Panc1 (cell line): ENCODE data around the gene IER5L. TPM values are rescaled to one million over a fixed set of nuclear protein-coding genes. Genes with fewer than 3 reads are reported as not detected.

ENCODE experiments used
- ATAC-seq: fragments of 200-7000 bp; cut with Tn5 transposase; 2 replicates; pipeline ENCODE4 v1.9.1; 2020; ENCODE audit warnings: mild to moderate bottlenecking, moderate library complexity
- BruUV-seq: library from RNA; stranded (reverse); fragments of 400-500 nt; replicated peaks from 2 replicates; lab custom pipeline; 2021; lab: Mats Ljungman, UMichigan
- CTCF ChIA-PET: fragments of 300-600 bp; sonication (Branson Sonifier 250); formaldehyde crosslinking; loops from one replicate; lab custom pipeline; 2022; ENCODE audit warnings: antibody characterized with exemption; lab: Charles Lee
- POLR2A ChIA-PET: fragments of 300-600 bp; sonication (Branson Sonifier 250); formaldehyde crosslinking; loops from one replicate; lab custom pipeline; 2022; ENCODE audit warnings: antibody characterized with exemption; lab: Charles Lee
- DNase-seq: peaks from one replicate; pipeline ENCODE4 v3.0.0-alpha.2; 2010; ENCODE audit warnings: low read depth, low spot score
- H3K27ac ChIP-seq: 2 replicates; pipeline ENCODE4 v1.5.1; 2011; ENCODE audit warnings: mild to moderate bottlenecking, low read length, inconsistent platforms
- H3K27me3 ChIP-seq: fragments of 200-500 bp; sonication (Bioruptor generic); 2 replicates; pipeline ENCODE4 v1.6.0; 2014; ENCODE audit warnings: low read length, inconsistent platforms; ENCODE audit not compliant: control insufficient read depth, insufficient read depth
- H3K36me3 ChIP-seq: fragments of 200-500 bp; sonication (Bioruptor generic); 2 replicates; pipeline ENCODE4 v1.5.1; 2014; ENCODE audit warnings: inconsistent platforms, mild to moderate bottlenecking, low read length, moderate library complexity; ENCODE audit not compliant: control insufficient read depth, insufficient read depth
- H3K4me1 ChIP-seq: 2 replicates; pipeline ENCODE4 v1.5.1; 2011; ENCODE audit warnings: inconsistent platforms, mild to moderate bottlenecking, low read length, moderate library complexity; ENCODE audit not compliant: control insufficient read depth, insufficient read depth
- H3K4me3 ChIP-seq, 2 experiments: 2 replicates each; pipeline ENCODE4 v1.5.1; 2011 to 2012; ENCODE audit warnings: low read depth in 2 of 2, low read length in 2 of 2, mild to moderate bottlenecking in 2 of 2, inconsistent platforms in 1 of 2, moderate library complexity in 1 of 2
- H3K9me3 ChIP-seq: fragments of 200-500 bp; sonication (Bioruptor generic); 2 replicates; pipeline ENCODE4 v1.5.1; 2014; ENCODE audit warnings: low read depth, mild to moderate bottlenecking, inconsistent platforms, low read length, moderate library complexity; ENCODE audit not compliant: control insufficient read depth, insufficient read depth
- CTCF ChIP-seq: fragments of 450-650 bp; IDR thresholded peaks from 2 replicates; pipeline ENCODE4 v1.5.1; 2017; ENCODE audit warnings: mild to moderate bottlenecking
- POLR2AphosphoS5 ChIP-seq: IDR thresholded peaks from 2 replicates; pipeline ENCODE4 v1.6.1; 2012; ENCODE audit warnings: mild to moderate bottlenecking, low read depth, low read length, moderate library complexity
- SIN3A ChIP-seq: IDR thresholded peaks from 2 replicates; pipeline ENCODE4 v1.6.1; 2012; ENCODE audit warnings: low read depth, mild to moderate bottlenecking, low read length, moderate library complexity, borderline replicate concordance; ENCODE audit not compliant: insufficient read depth
- TCF7L2 ChIP-seq: IDR thresholded peaks from 2 replicates; pipeline ENCODE4 v1.6.1; 2011; ENCODE audit warnings: mild to moderate bottlenecking, low read depth, low read length, inconsistent platforms
- in situ Hi-C: cut with HindIII; loops from 2 replicates; pipeline ENCODE4 v1.10.0; 2016; ENCODE audit warnings: low sequenced_read_pairs, low pct_unique_long_range_greater_than_20kb
- intact Hi-C: fragments of 100-400 bp; cut with micrococcal nuclease; formaldehyde crosslinking; loops from one replicate; pipeline ENCODE4 v1.10.0; 2022; ENCODE audit not compliant: unreplicated experiment
- total RNA-seq: library from RNA; stranded (reverse); gene quantifications from one replicate; pipeline ENCODE4 v1.2.1, GENCODE V29; 2021; ENCODE audit not compliant: unreplicated experiment
- TF ChIP-seq, protein P1 (sequence below), 2 experiments: IDR thresholded peaks; 2 replicates each; pipeline ENCODE4 v1.6.1; 2011 to 2012; ENCODE audit warnings: low read depth in 2 of 2, control low read depth in 1 of 2, low read length in 1 of 2, mild to moderate bottlenecking in 1 of 2, moderate library complexity in 1 of 2; ENCODE audit not compliant: insufficient read depth in 1 of 2

The IER5L gene
- total RNA-seq, 1 experiment from 2014 or later = 44.6 TPM

DNA sequence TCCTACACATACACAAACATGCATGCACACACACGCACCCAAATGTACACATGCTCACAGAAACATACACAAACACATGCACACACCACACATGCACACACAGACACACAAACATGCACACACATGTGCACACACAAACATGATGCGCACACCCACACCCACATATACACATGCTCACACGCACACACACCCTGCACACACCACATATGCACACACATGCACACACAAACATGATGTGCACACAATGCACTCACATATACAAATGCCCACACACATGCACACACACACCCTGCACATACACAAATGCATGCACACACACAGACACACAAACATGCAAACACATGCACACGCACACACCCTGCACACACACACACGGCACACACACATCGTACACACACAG, 7.3 kb upstream of the IER5L start:
- H3K27ac ChIP-seq = no peak overlapping the region
- H3K4me1 ChIP-seq = 0 out of 2 replicates have a peak, but pooled peaks cover 6% of the 10 kb centered on the region
- no peak for DNase-seq
- TF ChIP-seq CTCF = no peak
- TF ChIP-seq, protein P1, sequence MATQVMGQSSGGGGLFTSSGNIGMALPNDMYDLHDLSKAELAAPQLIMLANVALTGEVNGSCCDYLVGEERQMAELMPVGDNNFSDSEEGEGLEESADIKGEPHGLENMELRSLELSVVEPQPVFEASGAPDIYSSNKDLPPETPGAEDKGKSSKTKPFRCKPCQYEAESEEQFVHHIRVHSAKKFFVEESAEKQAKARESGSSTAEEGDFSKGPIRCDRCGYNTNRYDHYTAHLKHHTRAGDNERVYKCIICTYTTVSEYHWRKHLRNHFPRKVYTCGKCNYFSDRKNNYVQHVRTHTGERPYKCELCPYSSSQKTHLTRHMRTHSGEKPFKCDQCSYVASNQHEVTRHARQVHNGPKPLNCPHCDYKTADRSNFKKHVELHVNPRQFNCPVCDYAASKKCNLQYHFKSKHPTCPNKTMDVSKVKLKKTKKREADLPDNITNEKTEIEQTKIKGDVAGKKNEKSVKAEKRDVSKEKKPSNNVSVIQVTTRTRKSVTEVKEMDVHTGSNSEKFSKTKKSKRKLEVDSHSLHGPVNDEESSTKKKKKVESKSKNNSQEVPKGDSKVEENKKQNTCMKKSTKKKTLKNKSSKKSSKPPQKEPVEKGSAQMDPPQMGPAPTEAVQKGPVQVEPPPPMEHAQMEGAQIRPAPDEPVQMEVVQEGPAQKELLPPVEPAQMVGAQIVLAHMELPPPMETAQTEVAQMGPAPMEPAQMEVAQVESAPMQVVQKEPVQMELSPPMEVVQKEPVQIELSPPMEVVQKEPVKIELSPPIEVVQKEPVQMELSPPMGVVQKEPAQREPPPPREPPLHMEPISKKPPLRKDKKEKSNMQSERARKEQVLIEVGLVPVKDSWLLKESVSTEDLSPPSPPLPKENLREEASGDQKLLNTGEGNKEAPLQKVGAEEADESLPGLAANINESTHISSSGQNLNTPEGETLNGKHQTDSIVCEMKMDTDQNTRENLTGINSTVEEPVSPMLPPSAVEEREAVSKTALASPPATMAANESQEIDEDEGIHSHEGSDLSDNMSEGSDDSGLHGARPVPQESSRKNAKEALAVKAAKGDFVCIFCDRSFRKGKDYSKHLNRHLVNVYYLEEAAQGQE (IDR thresholded peaks at IDR 0.05; ENCODE audit: insufficient read depth in 1 of 2, low read depth in 2 of 2, low read length in 1 of 2) = no peak
- no peak for TF ChIP-seq SIN3A
- TF ChIP-seq TCF7L2 = no peak
- no peak for TF ChIP-seq POLR2AphosphoS5
- H3K36me3 ChIP-seq = no peaks in the 10 kb centered on the region
- ChIA-PET POLR2A (no interaction called here), CTCF (interaction anchor here (1.2 kb wide), 1 partner anchor 11 kb away, joined by 3 read pairs; no protein-coding TSS in a partner anchor)
- no peak overlapping the region for H3K4me3 ChIP-seq
- in situ Hi-C loops = no loop called here
- ATAC-seq = no peak
- H3K9me3 ChIP-seq = no peaks in the 10 kb centered on the region
- intact Hi-C loops = no loop called here
- BruUV-seq = no TSS peak
- H3K27me3 ChIP-seq = no peaks in the 10 kb centered on the region

DNA sequence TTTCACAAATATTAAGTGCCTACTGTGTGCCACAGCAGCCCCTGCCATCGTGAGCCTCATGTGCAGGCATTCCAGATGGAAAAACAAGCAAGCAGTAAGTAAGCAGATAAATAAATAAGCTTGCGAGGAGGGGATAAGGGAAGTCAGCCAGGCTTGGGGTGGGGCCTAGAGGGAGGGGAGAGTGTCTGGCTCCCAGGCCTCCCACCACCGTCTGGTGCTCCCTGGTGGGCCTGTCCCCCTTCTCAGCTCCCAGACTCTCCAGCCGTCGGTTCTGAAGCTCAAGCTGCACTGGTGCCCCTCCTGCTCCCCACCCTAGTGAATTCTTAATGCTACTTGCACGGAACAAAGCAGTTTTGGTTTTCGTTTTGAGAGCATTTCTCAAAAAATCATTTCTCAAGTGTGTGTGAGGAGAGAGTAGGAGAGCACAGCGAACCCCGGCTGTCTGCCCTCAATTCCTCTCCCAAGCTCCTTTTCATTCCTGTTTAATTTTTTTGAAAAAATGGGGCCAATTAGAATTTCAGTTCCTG, 6.6 kb upstream of the IER5L start:
- H3K27me3 ChIP-seq = no peaks in the 10 kb centered on the region
- POLR2A ChIA-PET = no interaction called here
- DNase-seq = no peak
- no peak for ATAC-seq
- H3K4me3 ChIP-seq = no peak overlapping the region
- intact Hi-C loops (no loop called here), in situ Hi-C loops (no loop called here)
- TF ChIP-seq POLR2AphosphoS5 (no peak), CTCF (no peak), SIN3A (no peak), TCF7L2 (no peak)
- TF ChIP-seq, protein P1 (IDR thresholded peaks at IDR 0.05; ENCODE audit: insufficient read depth in 1 of 2, low read depth in 2 of 2, low read length in 1 of 2) = no peak
- H3K9me3 ChIP-seq = no peaks in the 10 kb centered on the region
- CTCF ChIA-PET = interaction anchor here (0.6 to 1.2 kb wide), 2 partner anchors 11 to 267 kb away, joined by 3 read pairs; no protein-coding TSS in a partner anchor
- no TSS peak for BruUV-seq
- H3K4me1 ChIP-seq = 0 out of 2 replicates have a peak, but pooled peaks cover 6% of the 10 kb centered on the region
- H3K36me3 ChIP-seq = no peaks in the 10 kb centered on the region
- 0 out of 2 replicates have a peak overlapping the region, but pooled peaks have one; percentile 48 for H3K27ac ChIP-seq
